IPS DF 4.7 (cell line): Measurements from ENCODE around the gene EPHA3.
"Not testable (repeated sequence)": the region's sequence is repeated elsewhere in the genome, so short reads cannot be mapped to it uniquely, and the experiment has no call there.

Source experiments
- DNase-seq: peaks from one replicate; pipeline ENCODE4 v3.0.0-alpha.2; 2013; ENCODE audit warnings: low spot score; ENCODE audit errors: extremely low read depth

The EPHA3 gene

DNA sequence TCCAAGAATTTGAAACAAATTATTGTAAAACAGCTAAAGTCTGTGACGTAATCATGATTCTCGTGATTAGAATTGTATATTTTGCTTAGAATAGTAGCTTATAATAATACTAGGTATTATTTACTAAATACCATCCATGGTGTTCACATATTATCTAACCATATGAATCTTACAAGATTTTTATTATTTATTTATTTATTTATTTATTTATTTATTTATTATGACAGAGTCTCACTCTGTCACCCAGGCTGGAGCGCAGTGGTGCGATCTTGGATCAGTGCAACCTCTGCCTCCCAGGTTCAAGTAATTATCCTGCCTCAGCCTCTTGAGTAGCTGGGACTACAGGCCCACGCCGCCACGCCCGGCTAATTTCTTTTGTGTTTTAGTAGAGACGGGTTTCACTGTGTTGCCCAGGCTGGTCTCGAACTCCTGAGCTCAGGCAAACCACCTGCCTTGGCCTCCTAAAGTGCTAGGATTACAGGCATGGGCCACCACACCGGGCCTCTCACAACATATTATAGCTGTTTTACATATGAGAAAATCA is 173.5 kb downstream of the EPHA3 start:
- DNase-seq: no peak

DNA sequence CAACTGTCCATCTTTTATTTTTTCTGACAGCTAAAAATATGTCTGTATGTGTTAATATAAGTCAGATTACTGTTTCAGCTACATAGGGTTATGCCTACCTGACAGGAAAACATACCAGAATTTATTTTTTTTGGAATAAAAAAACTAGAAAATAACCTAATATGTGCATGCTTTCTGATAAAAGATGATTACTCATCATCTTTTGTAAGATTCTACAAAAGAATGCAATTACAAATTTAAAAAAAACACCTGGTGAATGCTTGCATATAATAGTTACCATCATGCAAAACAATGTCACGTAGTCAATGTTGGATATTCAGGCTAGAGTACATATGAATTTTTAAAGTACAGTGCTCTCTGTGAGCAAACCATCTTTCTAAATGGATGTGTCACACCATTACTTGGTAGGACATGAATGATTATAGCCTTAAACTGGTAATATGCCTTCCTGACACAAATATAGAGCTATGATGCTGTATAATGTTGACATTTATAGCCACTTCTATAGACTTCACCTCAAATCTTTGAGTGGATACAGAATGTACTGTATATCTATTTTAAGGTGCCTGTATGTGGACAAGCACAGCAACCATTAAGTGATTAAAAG is 180.6 kb downstream of the EPHA3 start:
- no peak for DNase-seq

DNA sequence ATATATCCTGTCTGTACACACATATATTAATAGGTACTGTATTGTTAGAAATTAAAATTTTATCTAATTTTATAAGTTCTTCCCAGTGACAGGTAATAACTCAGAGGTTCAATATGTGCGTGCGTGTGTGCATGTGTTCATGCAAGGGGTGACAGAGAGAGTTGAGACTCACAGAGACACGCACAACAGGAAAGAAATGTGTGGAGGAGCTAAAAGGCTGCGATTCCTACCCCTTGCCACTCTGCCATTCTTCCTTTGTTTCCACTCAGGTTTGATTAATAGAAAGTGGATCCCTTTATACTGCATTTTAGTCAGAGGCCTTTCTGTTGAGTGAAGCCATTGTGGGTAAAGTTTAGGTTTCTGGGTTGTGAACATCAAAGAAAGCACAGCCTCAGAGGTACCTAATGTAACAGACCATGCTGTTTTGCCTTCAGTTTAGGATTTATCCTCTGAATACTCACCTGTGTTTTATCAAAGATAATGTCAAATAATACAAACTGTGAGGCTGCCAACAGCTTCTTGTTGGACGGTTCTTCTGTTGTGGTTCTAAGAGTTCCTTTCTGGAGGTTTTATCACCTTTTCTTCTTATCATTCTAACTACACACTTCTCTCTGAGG is 182.3 kb downstream of the EPHA3 start:
- DNase-seq: no peak

DNA sequence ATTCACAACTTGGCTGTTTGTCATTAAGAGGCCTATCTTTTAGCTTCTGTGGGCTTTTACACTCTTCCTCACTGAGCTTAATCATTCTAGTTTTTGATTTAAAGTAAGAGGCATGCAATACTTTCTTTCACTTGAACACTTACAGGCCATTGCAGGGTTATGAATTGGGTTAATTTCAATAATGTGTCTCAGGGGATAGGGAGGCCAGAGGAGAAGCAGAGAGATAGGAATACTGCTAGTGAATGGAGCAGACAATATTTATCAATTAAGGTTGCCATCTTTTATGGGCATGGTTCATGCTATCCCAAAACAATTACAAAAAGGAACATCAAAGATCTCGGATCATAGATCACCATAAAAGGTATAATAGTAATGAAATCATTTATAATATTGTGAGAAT is 189.8 kb downstream of the EPHA3 start:
- DNase-seq: no peak

DNA sequence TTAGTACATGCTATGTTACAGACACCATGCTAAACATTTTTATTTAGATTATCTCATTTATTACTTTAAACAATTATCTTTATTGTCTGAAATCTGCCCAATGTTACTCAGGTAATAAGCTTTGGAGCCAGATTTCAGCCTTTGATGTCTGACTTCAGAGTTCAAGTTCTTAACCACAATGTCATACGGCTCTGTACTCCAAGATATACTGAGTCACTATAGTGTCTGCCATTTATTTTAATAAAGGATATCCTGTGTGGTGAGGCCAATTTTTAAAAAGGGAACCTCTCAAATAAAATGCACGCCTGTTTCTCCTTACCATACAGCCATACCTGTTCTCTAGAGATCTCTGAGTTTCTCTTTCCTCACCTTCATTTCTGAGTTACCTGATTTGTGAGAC is 193.1 kb downstream of the EPHA3 start:
- no peak for DNase-seq

DNA sequence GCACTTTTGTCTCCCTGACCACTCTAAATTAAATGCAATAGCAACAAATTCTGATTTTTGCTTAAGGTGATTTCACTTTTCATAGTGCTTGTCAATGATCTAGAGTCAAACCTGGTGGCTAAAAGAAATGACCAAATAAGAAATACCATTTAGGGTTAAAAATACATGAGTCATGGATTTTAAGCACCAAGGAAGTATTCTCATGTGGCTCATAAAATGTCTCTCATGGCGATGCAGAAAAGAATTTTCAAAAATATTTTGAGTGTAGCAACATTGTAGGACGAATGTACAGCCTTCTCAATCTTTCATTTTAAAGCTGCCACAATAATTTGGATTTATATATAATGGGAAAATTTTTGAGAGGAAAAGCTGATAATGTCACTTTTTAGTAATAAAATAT is 193.6 kb downstream of the EPHA3 start:
- no peak for DNase-seq

DNA sequence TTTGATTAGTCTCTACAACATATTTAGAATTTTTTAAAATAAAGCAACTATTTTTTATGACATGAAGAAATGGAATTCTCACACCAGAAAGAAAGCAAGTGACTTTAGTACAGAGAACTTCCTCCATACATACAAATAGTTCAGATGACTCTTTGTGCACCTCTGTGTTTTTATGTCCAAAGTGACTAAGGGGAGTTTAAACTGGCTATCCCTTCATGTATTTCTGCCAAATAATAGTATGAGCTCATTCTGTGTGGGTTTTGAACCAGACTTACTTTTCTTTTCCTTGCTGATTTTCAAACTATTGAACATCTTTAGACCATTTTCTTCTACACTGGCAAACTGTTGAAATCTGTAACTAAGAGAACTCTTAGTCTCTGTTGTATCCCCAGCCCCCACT is 196.3 kb downstream of the EPHA3 start:
- no peak for DNase-seq

DNA sequence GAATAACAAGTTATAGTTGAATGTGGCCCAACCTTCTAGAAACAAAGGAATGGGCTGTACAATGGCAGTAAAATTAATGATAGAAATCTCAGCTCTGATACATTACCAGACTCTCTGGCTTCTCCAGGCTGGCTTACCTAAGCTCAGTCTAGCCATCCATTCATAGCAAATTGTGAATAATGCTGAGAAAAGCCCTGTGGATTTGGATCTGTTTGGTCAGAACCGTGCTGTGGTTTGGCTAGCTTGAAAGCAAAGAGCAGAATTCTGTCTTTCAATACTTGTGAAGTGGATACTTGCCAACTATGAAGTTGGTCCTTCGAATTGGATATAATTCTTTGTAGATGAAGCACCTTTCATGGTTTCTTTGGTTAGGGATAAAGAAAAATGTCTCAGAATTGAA is 199.1 kb downstream of the EPHA3 start:
- no peak for DNase-seq

DNA sequence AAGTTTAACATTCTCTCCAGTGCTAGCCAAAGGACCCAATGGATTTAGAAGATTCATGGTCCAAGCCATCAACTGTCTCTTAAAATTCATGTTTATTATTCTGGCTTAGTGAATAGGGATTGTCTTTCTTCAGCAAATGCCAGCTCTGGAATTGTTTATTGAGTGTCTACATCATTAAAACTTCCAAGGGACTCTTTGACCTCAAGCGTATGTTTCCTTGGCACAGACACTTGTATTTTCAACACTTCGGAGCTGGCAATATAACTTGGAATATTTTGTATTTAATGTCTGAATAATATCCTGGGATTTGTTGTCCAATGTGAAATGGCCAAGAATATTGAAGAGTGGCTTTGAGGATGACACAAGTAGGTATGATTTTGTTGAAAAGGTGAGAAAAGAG is 204.2 kb downstream of the EPHA3 start:
- DNase-seq: no peak

DNA sequence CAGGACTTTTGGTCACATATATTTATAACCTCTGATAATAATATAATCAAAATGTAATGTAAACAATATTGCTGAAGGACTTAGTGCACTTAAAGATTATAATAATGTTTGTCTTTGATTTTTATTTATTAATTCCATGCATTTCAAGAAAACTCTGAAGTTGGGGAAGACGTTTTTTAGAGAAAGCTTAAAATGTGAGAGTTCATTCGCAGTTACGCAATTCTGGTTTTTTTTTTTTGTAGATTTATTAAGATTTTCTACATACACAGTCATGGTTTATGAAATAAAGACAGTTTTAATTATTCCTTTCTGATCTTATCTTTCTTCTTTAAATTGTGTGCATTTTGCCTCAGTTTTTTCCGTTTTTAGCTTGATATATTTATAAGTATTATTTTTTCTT is 204.7 kb downstream of the EPHA3 start:
- DNase-seq: no peak

DNA sequence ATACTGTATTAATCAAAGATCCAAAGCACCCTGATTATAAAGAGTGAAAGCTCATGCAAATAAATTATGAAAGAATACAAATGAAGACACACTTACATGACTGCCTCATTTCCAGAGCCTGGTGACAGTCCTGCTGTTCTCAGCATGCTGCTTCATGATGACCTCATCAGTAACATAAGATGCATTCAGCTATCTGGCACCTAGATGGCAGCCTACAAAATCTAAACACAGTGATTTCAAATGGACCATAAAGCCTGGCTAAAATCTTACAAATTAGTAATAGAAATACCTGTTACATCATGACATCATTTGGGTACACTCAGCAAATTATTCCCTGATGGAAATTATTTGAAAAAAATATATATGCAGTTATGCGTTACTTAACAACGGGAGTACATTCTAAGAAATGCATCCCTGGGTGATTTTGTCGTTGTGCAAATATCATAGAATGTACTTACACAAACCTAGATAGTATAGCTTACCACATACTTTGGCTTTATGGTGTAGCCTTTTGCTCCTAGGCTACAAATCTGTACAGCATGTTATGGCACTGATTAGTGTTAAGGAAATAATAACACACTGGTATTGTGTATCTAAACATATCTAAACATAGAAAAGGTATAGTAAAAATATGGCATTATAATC is 207.2 kb downstream of the EPHA3 start:
- no peak for DNase-seq

DNA sequence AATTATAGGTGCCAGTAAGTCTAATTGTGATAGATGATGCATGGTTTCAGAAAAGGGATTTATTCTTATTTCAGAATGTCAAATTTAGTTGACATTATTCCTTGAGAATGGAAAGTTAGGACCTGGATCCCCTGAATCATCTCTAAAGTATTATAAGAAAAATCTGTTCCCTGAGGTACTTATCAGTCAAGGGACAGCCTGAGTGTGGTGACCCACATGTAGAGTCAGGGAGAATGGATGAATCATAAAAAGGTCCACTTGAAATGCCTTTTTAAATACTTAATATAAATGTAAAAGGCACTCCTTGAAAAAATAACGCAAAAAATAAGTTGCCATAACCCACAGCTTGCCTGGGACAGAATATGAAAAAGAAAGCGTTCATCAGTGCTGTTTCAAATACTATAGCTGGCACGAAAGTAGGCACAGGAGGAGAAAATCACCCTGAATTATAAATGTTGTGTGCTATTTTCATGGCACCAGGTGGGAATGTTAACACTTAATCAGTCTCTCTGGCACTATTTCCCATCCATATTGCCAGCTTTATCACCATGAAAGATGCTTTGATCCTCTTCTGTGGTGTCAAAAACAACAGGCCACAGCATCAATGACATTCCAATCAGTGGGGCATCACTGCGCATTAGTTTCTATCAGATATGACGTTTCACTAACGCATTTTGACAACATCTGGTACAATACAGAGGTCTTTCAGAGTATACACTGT is 208.5 kb downstream of the EPHA3 start:
- no peak for DNase-seq

DNA sequence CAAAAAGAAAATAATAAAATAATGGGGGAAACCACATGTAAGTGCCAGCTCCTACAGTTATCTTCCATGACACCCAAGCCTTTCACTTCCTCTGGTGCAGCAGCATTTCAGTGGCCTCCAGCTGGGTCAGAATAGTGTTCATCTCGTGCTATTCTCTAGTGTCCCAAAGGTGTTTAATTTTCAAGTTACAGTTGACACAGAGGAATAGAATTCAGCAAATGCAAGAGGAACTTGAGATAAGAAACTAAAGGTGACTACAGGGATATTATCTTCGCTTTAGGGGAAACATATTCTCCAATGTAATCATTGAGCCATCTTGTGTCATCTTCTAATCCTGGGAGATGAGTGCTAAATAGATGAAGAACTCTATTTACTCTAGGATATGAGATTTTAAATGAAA is 212.8 kb downstream of the EPHA3 start:
- DNase-seq: no peak

DNA sequence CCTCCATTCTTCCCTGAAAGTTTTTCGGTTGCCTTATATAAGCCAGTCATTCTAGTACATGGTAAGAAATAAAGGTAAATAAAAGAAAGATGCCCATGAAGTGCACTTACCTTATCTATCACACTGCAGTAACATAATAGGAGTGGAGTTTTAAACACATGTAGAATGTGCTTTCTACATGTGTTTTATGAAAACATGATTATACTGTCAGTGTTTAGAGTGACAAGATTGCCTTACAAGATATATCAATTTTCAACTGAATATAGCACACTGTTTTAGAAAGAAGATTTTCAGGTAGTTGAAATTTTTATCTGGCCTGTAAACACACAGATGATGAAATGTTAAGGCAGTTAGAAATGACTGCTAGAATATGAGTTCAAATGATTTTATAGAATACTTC is 219.6 kb downstream of the EPHA3 start:
- no peak for DNase-seq

DNA sequence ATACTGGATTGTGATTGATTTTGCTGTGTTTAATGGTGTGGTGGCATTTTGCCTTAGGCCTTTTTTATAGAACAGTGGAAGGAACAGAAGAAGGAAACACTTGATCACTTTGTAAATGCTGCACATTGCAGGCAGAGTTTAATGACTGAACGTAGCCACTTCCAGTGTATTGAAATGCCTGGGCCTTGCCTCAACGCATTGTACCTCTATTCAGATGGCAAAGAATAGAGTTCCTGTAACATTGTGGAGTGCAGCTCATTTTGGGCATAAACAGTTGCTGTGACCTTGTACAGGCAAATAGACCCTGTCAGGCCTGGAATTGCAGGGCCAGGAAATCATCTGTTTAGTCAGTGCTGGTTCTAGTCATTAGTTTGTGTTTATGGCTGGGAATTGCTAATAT is 225.0 kb downstream of the EPHA3 start:
- DNase-seq: no peak

DNA sequence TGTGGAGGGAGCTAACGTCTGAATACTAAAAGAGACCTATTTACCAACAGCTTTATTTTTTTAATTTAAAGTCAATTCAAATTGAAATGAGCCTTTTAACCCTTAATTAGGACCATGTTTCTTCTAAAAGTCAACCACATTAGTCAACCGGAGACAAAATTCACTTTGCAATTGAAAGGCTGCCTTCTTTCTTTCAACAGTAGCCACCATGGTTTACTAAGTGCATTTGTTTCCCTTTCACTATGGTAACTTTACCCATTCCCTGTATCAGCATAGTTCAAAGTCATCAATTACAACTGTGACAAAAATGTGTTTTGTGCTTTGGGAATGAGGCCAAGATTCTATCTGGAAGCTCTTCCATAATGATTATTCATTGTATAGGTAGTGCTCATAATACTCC is 225.4 kb downstream of the EPHA3 start:
- DNase-seq: peak; percentile 51

DNA sequence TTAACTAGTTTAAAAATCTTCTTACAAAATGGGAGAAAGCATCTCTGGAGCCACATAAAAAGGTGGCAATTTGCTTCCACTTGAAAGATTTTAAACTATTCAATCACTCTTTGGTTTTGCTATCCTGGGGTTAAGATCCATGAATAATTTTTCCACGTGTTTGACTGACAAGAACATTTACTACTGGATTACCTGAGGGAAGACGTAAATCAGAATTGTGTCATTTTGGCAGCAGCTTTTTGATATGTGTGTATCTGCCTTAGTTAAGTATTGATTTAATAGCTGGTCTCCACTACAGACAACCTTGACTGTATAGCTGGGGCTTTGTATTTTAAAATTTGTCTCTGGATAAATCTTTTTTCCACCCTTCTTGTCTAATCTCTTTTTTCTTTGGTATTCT is 228.3 kb downstream of the EPHA3 start:
- no peak for DNase-seq

DNA sequence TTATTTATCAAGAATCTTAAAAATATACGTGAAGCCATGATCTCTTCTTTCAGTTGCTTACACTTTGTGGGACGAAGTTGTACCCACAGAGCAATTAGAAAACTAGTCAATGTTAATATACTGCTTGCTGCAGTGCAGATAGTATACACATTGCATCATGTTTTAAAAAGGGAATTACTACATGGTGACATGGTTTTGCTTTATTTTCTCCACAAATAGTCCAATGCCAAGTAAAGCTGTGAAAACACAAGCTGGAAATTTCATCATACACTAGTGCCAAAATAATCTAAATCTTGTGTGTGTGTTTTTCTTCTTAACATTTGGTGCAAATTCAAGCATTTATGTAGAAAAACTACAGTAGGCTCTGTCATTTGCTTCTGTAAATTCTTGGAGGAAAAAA is 233.0 kb downstream of the EPHA3 start:
- no peak for DNase-seq

DNA sequence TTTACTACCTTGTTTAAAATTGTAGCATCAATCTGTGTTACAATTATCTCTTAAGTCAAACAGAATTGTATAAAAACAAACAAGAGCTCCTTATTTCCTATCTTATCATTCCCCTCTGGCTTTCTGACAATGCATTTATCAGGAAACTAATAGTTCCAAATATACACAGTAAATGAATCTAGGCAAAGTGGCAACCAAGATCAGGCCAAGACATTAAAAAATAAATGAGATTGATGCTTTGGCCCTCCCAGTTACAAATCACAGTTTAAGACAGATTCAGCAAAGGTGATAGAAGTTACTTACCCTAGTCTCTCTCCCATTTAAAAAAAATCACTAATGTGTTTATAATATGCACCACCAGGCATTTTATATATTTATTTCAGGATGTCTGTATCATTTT is 236.7 kb downstream of the EPHA3 start:
- no peak for DNase-seq

DNA sequence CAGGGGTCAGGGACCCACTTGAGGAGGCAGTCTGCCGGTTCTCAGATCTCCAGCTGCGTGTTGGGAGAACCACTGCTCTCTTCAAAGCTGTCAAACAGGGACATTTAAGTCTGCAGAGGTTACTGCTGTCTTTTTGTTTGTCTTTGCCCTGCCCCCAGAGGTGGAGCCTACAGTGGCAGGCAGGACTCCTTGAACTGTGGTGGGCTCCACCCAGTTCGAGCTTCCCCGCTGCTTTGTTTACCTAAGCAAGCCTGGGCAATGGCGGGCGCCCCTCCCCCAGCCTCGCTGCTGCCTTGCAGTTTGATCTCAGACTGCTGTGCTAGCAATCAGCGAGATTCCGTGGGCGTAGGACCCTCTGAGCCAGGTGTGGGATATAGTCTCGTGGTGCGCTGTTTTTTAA is 243.5 kb downstream of the EPHA3 start:
- not testable (repeated sequence) for DNase-seq

DNA sequence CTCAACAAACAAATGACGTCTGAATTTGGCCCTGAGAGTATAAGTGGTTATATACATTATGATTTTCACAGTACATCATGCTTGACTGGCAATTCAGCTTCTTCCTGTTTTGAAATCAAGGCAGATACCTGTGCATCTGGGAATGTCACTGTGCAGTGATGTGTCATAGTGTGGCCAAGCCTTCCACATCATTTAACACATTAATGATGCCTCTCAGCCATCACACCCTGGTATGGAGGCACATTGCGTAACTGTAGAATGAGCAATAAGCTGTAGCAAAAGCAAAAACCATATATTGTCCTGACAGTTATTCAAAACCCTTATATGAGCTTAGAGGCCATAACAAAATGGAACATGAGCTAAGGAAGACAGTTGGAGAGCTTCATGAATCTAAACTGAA is 246.0 kb downstream of the EPHA3 start:
- DNase-seq: no peak

DNA sequence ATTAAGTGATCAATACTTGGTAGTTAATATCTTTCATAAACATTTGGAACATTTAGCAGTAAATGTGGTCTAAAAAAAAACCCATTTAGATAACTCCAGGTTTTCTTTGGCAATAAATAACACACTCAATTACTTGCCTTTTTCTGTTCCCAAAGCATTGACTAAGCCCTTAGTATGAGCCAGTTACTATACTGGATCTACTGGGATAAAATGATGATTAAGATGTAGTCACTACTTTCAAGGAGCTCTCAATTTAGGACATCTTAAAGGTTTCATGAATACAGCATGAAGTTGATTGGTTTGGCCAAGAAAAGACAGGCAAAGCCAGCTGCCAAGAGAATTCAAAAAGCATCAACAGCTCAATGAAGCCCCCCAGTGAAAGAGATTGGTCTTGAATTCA is 250.9 kb downstream of the EPHA3 start:
- DNase-seq: no peak
